Fibroblast of villous mesenchyme (primary cell): Measurements from ENCODE around the gene VEZT. TPM values are rescaled to one million over a fixed set of nuclear protein-coding genes. Genes with fewer than 3 reads are reported as not detected.
A peak's percentile ranks its signal among the peaks of the same experiment; 100 is the strongest.
"Not testable (repeated sequence)": the region's sequence is repeated elsewhere in the genome, so short reads cannot be mapped to it uniquely, and the experiment has no call there.

ENCODE experiments used
- DNase-seq: peaks from one replicate; pipeline ENCODE4 v3.0.0-alpha.2; 2010; ENCODE audit warnings: low read depth
- H3K4me3 ChIP-seq: 2 replicates; pipeline ENCODE4 v1.5.1; 2011; ENCODE audit warnings: low read depth, mild to moderate bottlenecking, low read length
- total RNA-seq: library from RNA; depleted of rRNA; stranded (reverse); fragments of >200 nt; gene quantifications from 2 replicates; pipeline ENCODE4 v1.2.3, GENCODE V29; 2012
- TF ChIP-seq, protein P1 (sequence below): IDR thresholded peaks from 2 replicates; pipeline ENCODE4 v1.5.1; 2012; ENCODE audit warnings: low read depth, mild to moderate bottlenecking, low read length; ENCODE audit not compliant: insufficient read depth

VEZT gene
- total RNA-seq, 1 donor: 84.6 TPM

DNA sequence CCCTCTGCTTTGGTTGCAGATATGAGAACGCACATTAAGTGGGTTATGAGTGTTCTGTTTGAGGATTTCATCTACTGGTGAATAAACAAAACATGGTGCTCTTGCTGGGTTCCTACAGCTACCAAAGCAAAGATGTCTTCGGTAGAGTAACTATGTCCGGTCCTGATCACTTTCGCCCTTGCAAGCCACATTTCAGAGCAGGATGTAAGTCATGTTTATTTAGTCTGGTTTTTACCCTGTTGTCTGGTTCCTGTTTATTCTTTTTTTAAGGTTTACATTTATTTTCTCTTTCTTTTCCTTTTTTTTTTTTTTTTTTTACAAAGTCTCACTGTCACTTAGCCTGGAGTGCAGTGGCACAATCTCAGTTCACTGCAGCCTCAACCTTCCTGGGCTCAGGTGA is 99.2 kb downstream of the VEZT start:
- DNase-seq: peak; percentile 32
- H3K4me3 ChIP-seq: no peak overlapping the region
- TF ChIP-seq, protein P1, sequence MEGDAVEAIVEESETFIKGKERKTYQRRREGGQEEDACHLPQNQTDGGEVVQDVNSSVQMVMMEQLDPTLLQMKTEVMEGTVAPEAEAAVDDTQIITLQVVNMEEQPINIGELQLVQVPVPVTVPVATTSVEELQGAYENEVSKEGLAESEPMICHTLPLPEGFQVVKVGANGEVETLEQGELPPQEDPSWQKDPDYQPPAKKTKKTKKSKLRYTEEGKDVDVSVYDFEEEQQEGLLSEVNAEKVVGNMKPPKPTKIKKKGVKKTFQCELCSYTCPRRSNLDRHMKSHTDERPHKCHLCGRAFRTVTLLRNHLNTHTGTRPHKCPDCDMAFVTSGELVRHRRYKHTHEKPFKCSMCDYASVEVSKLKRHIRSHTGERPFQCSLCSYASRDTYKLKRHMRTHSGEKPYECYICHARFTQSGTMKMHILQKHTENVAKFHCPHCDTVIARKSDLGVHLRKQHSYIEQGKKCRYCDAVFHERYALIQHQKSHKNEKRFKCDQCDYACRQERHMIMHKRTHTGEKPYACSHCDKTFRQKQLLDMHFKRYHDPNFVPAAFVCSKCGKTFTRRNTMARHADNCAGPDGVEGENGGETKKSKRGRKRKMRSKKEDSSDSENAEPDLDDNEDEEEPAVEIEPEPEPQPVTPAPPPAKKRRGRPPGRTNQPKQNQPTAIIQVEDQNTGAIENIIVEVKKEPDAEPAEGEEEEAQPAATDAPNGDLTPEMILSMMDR: no peak

DNA sequence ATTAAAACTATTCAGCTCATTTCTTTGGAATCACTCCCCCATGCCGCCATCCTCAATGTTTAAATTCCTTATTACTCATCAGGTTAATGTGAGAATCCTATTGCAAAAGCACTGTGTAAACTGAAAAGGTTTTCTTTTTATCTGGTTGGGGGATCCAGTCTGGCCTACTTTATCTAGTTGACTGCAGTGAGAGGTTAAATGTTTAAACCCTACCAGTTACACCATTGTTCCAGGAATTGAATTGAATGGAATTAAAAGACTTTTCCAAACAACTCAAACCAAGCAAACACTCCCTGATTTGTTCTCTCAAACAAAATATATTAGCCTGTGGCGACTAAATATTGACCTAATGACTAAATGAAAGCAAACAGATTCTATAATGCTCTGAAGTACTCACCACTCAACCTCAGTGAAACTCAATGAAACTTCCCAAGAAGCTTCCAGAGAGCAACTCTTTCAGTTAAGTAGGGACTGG is 100.5 kb downstream of the VEZT start:
- DNase-seq: peak; percentile 94
- no peak overlapping the region for H3K4me3 ChIP-seq
- TF ChIP-seq, protein P1: no peak

DNA sequence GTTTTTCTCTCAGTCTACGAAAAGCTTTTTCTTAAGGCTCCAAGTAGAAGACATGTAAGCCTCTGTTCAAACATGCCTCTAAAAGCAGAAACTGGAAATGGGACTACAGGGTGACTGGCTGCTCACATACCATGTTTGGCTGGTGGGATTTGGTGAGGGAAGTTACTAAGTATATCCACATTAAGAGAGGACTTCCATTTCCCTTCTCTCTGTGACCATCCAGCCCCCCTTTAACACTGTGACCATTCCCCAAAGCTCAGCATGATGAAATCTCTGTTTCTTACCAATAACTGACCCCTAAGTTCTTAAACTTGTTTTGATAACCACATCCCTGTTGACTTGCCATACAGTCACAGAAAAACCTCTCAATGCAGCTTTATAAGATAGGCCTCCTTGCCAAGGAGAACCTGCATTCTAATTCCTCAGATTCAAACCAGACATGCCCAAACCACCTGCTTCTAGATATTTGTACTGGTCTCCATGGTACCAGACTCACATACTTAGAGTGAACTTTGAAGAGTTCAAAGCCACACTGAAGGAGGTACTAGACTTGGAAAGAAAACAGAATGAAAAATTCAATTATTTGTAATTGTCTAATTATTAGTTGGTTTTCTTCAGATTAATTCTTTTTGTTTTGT is 102.2 kb downstream of the VEZT start:
- no peak overlapping the region for H3K4me3 ChIP-seq
- TF ChIP-seq, protein P1: no peak
- peak; percentile 62 for DNase-seq

DNA sequence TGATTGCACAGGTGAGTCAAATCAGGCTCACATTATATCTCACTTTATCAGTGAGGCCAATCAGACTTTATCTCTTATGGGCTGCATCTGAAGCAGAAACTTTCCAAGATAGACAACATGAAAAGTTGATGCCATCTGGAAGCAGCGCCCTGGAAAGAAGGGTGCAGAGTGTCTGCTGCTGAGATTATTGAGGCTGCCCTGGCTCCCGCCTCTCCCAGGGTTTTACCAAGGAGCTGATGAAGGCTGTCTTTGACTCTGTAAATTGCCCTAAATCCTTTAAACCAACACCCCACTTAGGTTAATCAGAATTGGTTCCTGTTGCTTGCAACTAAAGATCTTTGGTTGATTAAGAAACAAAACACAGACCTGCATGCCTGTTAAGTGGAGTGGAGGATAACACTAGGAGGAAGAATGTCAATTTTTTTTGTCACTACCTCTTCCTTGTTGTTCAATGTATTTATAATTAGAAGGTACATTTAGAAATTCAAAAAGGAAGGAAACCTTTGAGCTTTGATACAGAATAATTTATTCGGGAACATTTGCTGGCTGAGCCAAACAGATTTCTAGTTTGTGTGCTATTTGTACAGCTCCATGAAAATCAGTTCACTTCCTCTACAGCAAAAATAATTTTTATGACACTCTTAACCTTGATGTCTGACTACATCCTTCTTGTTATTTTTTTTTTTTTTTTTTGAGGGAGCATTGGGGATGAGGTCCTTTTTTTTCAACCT is 104.1 kb downstream of the VEZT start:
- no peak overlapping the region for H3K4me3 ChIP-seq
- TF ChIP-seq, protein P1: no peak
- no peak for DNase-seq

DNA sequence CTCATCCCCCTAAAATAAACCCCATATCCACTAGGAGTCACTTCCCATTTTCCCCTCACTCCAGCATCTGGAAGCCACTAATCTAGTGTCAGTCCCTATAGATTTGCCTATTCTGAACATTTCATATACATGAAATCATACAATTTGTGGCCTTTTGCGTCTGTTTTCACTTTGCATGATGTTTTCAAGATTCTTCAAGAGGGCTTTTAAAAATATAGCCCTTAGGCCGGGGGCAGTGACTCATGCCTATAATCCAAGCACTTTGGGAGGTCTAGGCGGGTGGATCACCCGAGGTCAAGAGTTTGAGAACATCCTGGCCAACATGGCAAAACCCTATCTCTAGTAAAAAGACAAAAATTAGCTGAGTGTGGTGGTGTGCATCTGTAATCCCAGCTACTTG is 104.7 kb downstream of the VEZT start:
- peak; percentile 95 for DNase-seq
- TF ChIP-seq, protein P1: no peak
- H3K4me3 ChIP-seq: no peak overlapping the region

DNA sequence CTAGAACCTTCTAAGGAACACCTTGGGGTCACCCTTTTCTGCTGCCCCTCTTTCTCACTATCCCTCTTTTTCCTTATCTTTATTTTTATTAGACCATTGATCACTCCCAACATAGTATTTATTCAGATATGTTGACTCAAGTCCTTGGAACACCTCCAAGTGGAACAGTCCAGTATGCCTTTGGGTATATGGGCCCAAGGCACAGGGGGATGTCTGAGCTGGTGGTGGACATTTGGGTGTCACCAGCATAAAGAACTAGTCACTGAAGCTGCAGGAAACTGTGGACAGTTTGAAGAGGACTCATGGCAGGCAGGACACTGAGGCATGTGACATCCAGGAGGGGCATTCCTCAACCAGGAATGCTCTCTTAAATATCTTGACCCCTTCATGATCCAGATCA is 105.6 kb downstream of the VEZT start:
- no peak overlapping the region for H3K4me3 ChIP-seq
- TF ChIP-seq, protein P1: no peak
- DNase-seq: no peak

DNA sequence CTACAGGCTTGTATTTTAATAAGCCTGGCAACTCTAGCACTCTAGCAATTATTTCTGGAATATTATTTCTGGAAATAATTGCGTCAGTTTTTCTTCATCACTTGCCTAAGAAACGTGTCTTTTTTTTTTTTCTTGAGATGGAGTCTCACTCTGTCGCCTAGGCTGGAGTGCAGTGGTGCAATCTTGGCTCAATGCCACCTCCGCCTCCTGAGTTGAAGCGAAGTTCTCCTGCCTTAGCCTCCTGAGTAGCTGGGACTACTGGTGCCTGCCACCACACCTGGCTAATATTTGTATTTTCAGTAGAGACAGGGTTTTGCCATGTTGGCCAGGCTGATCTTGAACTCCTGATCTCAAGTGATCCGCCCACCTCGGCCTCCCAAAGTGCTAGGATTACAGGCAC is 106.6 kb downstream of the VEZT start:
- not testable (repeated sequence) for H3K4me3 ChIP-seq, DNase-seq
